Smooth muscle cell of the pulmonary artery (primary cell): ENCODE data around the gene C2CD5. TPM values are rescaled to one million over a fixed set of nuclear protein-coding genes. Genes with fewer than 3 reads are reported as not detected.

Source experiments
- total RNA-seq: library from RNA; depleted of rRNA; stranded (reverse); fragments of >200 nt; gene quantifications from 2 replicates; pipeline ENCODE4 v1.2.3, GENCODE V29; 2014

C2CD5 gene, protein sequence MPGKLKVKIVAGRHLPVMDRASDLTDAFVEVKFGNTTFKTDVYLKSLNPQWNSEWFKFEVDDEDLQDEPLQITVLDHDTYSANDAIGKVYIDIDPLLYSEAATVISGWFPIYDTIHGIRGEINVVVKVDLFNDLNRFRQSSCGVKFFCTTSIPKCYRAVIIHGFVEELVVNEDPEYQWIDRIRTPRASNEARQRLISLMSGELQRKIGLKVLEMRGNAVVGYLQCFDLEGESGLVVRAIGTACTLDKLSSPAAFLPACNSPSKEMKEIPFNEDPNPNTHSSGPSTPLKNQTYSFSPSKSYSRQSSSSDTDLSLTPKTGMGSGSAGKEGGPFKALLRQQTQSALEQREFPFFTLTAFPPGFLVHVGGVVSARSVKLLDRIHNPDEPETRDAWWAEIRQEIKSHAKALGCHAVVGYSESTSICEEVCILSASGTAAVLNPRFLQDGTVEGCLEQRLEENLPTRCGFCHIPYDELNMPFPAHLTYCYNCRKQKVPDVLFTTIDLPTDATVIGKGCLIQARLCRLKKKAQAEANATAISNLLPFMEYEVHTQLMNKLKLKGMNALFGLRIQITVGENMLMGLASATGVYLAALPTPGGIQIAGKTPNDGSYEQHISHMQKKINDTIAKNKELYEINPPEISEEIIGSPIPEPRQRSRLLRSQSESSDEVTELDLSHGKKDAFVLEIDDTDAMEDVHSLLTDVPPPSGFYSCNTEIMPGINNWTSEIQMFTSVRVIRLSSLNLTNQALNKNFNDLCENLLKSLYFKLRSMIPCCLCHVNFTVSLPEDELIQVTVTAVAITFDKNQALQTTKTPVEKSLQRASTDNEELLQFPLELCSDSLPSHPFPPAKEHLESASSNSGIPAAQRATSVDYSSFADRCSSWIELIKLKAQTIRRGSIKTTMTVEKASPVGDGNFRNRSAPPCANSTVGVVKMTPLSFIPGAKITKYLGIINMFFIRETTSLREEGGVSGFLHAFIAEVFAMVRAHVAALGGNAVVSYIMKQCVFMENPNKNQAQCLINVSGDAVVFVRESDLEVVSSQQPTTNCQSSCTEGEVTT
- 19.4 and 27.4 TPM in 2 replicates for total RNA-seq

DNA sequence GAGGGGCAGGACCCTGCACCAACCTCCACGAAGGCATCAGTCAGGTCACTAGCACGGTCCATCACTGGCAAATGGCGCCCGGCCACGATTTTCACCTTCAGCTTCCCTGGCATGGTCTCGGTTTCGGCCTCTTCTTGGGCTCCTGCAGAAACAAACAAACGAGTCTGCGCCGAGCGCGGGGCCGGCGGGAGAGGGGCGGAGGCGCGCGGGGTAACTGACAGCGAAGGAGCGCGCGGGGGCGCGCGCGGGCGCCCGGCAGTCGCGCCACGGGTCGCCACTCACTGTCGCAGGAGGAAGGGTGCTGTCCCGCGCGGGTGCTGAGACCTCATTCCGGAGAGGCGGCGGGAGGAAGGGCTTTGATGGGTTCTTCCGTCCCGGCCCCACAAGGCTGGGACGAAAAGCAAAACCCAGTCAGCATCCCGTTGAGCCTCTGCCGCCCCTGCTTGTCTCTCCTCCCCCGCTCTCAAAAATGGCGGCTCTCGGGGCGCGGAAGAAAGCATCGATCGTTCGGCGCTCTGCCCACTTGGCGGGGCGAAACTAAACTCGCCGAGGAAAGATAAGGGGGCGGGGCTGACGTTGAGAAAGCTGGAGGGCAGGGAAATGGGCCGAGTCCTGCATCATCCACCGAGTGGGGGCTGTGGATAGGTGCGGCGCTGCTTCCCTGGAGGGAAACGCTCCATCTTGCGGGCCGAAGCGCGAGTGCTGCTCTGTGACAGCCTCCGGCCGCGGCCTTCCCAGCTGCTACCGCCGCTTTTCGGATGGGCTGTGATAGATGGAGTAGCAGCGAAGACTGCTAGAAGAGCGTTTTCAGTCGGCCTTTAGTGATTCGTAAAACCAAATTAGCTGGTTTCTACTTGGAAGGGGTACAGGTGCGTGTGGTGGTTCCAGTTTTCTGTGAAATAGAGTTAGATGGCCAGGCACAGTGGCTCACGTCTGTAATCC lies at the start of gene C2CD5:
Gene C2CD5, minus strand, starts transcription at position 505 of the 942 bp plus-strand sequence. Its CDS starts 392 bp downstream, at position 113.

Other genes starting within 250 kb of the C2CD5 start
- 2.2 and 2.6 TPM in 2 replicates for gene ST8SIA1, start 209.8 kb downstream of the C2CD5 start, total RNA-seq
- gene ETNK1, start 80.6 kb upstream of the C2CD5 start, total RNA-seq = 33.6 and 50.2 TPM in 2 replicates